ENCODE data around the gene OR51B4.

The OR51B4 gene

DNA sequence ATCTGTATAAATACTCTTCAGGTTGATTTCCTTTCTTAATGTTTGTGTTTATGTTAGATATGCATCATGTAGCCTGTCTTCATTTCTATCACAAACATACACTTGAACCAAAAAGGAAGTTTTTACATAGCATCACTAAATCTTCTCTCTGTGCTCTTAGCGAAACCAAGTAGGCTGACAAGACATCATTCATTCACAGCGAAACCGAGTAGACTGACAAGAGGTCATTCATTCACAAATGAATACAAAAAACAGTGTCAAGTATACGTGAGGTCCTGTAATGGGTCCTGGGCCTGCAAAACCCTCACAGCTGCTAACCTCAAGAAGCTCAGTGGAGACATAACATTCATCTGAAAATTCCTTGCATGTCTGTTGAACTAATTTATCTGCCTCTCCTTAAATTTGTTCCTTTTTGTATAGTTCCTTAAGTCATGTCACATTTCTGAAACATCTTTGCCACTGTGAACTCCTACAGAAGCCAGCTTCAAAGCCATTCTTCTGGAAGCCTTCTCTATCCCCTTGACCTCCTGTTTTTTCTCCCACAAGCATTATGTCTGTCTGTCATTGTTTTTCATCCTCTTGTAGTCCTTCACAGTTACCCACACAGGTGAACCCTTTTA is 22.2 kb downstream of the OR51B4 start:
- Histone ChIP-seq H3K4me2 (ENCODE audit: low read length) (no peak overlapping the region), H3F3A (ENCODE audit: insufficient read depth, low read length) (no peaks in the 10 kb centered on the region), H3K4me3 (ENCODE audit: low read depth, low read length, poor library complexity, severe bottlenecking) (no peak overlapping the region), H3K27me3 (ENCODE audit: insufficient read depth, low read length) (no peaks in the 10 kb centered on the region), H3K9ac (ENCODE audit: low read length) (no peak overlapping the region), H2AFZ (ENCODE audit: low read length) (no peak overlapping the region), H3K36me3 (ENCODE audit: insufficient read depth, low read length) (no peaks in the 10 kb centered on the region), H3K79me2 (ENCODE audit: insufficient read depth, low read length) (no peaks in the 10 kb centered on the region), H3K27ac (ENCODE audit: low read depth, low read length, poor library complexity, severe bottlenecking) (no peak overlapping the region), H4K20me1 (ENCODE audit: insufficient read depth, low read length) (no peaks in the 10 kb centered on the region), H3K9me2 (ENCODE audit: low read depth, low read length) (no peaks in the 10 kb centered on the region), H3K4me1 (ENCODE audit: insufficient read depth, low read length, severe bottlenecking) (no peaks in the 10 kb centered on the region), H3K9me3 (ENCODE audit: low read length) (no peaks in the 10 kb centered on the region)
- TF ChIP-seq, protein P1, sequence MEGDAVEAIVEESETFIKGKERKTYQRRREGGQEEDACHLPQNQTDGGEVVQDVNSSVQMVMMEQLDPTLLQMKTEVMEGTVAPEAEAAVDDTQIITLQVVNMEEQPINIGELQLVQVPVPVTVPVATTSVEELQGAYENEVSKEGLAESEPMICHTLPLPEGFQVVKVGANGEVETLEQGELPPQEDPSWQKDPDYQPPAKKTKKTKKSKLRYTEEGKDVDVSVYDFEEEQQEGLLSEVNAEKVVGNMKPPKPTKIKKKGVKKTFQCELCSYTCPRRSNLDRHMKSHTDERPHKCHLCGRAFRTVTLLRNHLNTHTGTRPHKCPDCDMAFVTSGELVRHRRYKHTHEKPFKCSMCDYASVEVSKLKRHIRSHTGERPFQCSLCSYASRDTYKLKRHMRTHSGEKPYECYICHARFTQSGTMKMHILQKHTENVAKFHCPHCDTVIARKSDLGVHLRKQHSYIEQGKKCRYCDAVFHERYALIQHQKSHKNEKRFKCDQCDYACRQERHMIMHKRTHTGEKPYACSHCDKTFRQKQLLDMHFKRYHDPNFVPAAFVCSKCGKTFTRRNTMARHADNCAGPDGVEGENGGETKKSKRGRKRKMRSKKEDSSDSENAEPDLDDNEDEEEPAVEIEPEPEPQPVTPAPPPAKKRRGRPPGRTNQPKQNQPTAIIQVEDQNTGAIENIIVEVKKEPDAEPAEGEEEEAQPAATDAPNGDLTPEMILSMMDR (IDR thresholded peaks at IDR 0.05; ENCODE audit: low read length), result no peak
- no peak for TF ChIP-seq EZH2 (IDR thresholded peaks at IDR 0.05; ENCODE audit: borderline replicate concordance, low read length)

DNA sequence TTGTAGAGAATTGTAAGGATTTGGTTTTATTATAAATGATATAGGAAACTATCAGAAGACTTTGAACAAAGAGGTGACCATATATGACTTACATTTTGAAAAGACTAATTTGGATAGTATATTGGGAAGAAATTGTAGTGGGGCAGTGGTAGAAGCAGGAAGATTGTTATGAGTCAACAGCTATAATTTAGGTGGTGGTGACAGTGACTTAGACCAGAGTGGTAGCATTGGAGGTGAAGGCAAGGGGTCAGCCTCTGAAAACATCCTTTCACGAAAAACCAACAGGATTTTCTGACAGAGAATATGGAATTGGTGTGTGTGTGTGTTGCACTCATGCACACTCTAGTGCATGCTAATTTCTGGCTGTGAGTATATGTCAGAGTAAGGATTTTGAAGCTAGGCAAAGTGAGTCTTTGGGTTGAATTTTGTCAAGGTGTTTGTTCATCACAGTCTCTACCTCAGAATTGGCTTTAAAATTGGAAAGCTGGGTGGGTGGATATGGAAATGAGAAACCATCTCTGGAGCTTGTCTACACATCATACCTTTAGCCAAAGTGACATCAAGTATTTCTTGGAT is 23.9 kb downstream of the OR51B4 start:
- H3K79me2 ChIP-seq (ENCODE audit: insufficient read depth, low read length), result no peaks in the 10 kb centered on the region
- H3K9me2 ChIP-seq (ENCODE audit: low read depth, low read length), result no peaks in the 10 kb centered on the region
- no peaks in the 10 kb centered on the region for H3F3A ChIP-seq (ENCODE audit: insufficient read depth, low read length)
- H3K9me3 ChIP-seq (ENCODE audit: low read length), result no peaks in the 10 kb centered on the region
- no peaks in the 10 kb centered on the region for H4K20me1 ChIP-seq (ENCODE audit: insufficient read depth, low read length)
- no peak for TF ChIP-seq EZH2 (IDR thresholded peaks at IDR 0.05; ENCODE audit: borderline replicate concordance, low read length)
- TF ChIP-seq, protein P1 (IDR thresholded peaks at IDR 0.05; ENCODE audit: low read length), result no peak
- no peak overlapping the region for H2AFZ ChIP-seq (ENCODE audit: low read length)
- no peak overlapping the region for H3K4me2 ChIP-seq (ENCODE audit: low read length)
- no peak overlapping the region for H3K27ac ChIP-seq (ENCODE audit: low read depth, low read length, poor library complexity, severe bottlenecking)
- H3K36me3 ChIP-seq (ENCODE audit: insufficient read depth, low read length), result no peaks in the 10 kb centered on the region
- H3K4me1 ChIP-seq (ENCODE audit: insufficient read depth, low read length, severe bottlenecking), result no peaks in the 10 kb centered on the region
- no peaks in the 10 kb centered on the region for H3K27me3 ChIP-seq (ENCODE audit: insufficient read depth, low read length)
- no peak overlapping the region for H3K4me3 ChIP-seq (ENCODE audit: low read depth, low read length, poor library complexity, severe bottlenecking)
- no peak overlapping the region for H3K9ac ChIP-seq (ENCODE audit: low read length)

DNA sequence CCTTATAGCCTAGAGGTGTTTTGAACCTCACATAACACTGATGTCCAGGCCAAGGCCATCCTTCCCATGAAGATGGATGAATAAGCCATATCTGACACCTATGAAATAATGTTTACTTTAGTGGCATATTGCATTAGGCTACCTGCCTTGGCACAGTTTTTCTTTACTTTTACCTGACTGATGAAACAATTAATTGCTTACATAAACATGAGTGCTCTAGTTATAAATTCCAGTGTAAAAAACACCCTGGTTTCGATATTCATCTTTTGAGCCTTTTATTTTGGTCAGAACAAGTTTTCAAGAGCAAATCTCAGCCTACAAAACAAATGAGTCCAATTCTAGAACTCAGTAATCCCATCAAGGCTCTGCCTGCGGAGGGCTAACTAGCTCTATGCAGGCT is 25.0 kb downstream of the OR51B4 start:
- Histone ChIP-seq H2AFZ (ENCODE audit: low read length) (no peak overlapping the region), H3K9me3 (ENCODE audit: low read length) (no peaks in the 10 kb centered on the region), H4K20me1 (ENCODE audit: insufficient read depth, low read length) (no peaks in the 10 kb centered on the region), H3K27ac (ENCODE audit: low read depth, low read length, poor library complexity, severe bottlenecking) (no peak overlapping the region), H3K4me1 (ENCODE audit: insufficient read depth, low read length, severe bottlenecking) (no peaks in the 10 kb centered on the region), H3K4me2 (ENCODE audit: low read length) (no peak overlapping the region), H3K36me3 (ENCODE audit: insufficient read depth, low read length) (no peaks in the 10 kb centered on the region), H3K79me2 (ENCODE audit: insufficient read depth, low read length) (no peaks in the 10 kb centered on the region), H3K4me3 (ENCODE audit: low read depth, low read length, poor library complexity, severe bottlenecking) (no peak overlapping the region), H3K9ac (ENCODE audit: low read length) (no peak overlapping the region), H3F3A (ENCODE audit: insufficient read depth, low read length) (no peaks in the 10 kb centered on the region), H3K27me3 (ENCODE audit: insufficient read depth, low read length) (no peaks in the 10 kb centered on the region), H3K9me2 (ENCODE audit: low read depth, low read length) (no peaks in the 10 kb centered on the region)
- TF ChIP-seq, protein P1 (IDR thresholded peaks at IDR 0.05; ENCODE audit: low read length), result no peak
- TF ChIP-seq EZH2 (IDR thresholded peaks at IDR 0.05; ENCODE audit: borderline replicate concordance, low read length), result no peak

Data from OCI-LY1 (cell line).